NT2/D1 (cell line): ENCODE data around the gene PDGFRA.

ENCODE experiments used
- DNase-seq: peaks from one replicate; pipeline ENCODE4 v3.0.0-alpha.2; 2011; ENCODE audit warnings: low read depth, low spot score
- H3K27me3 ChIP-seq: 2 replicates; pipeline ENCODE4 v1.6.0; 2011; ENCODE audit warnings: mild to moderate bottlenecking; ENCODE audit not compliant: insufficient read length, insufficient read depth
- H3K36me3 ChIP-seq: 2 replicates; pipeline ENCODE4 v1.6.1; 2011; ENCODE audit warnings: mild to moderate bottlenecking, low read length, mixed read lengths; ENCODE audit not compliant: insufficient read depth, insufficient read length
- H3K4me1 ChIP-seq: 2 replicates; pipeline ENCODE4 v1.5.1; 2011; ENCODE audit not compliant: insufficient read depth, insufficient read length
- H3K4me3 ChIP-seq: 2 replicates; pipeline ENCODE4 v1.5.1; 2011; ENCODE audit warnings: low read depth; ENCODE audit not compliant: insufficient read length
- H3K9ac ChIP-seq: 2 replicates; pipeline ENCODE4 v1.6.0; 2011; ENCODE audit warnings: low read depth; ENCODE audit not compliant: insufficient read length
- H3K9me3 ChIP-seq: 2 replicates; pipeline ENCODE4 v1.5.1; 2011; ENCODE audit warnings: mild to moderate bottlenecking, low read length; ENCODE audit not compliant: insufficient read depth
- SUZ12 ChIP-seq: IDR thresholded peaks from 2 replicates; pipeline ENCODE4 v1.6.1; 2011; ENCODE audit not compliant: insufficient read length, insufficient read depth; ENCODE audit errors: extremely low read depth
- YY1 ChIP-seq: IDR thresholded peaks from 2 replicates; pipeline ENCODE4 v1.6.1; 2011; ENCODE audit not compliant: insufficient read length, insufficient read depth
- ZNF274 ChIP-seq: IDR thresholded peaks from 2 replicates; pipeline ENCODE4 v1.6.1; 2011; ENCODE audit warnings: mild to moderate bottlenecking, low read depth, low read length

The PDGFRA gene

GRCh38 chr4:54217642-54218495 is 11.2 kb upstream of the PDGFRA start:
- DNase-seq: peak; percentile 65
- H3K4me1 ChIP-seq: no peaks in the 10 kb centered on the region
- H3K4me3 ChIP-seq: peak overlapping the region; percentile 25
- no peaks in the 10 kb centered on the region for H3K36me3 ChIP-seq
- no peak for TF ChIP-seq ZNF274
- TF ChIP-seq SUZ12: no peak
- no peak for TF ChIP-seq YY1
- H3K27me3 ChIP-seq: peaks cover 26% of the 10 kb centered on the region
- H3K9ac ChIP-seq: peak overlapping the region; percentile 59
- H3K9me3 ChIP-seq: no peaks in the 10 kb centered on the region

GRCh38 chr4:54218736-54219135 is 10.4 kb upstream of the PDGFRA start:
- DNase-seq: no peak
- Histone ChIP-seq H3K4me1 (no peaks in the 10 kb centered on the region), H3K9me3 (no peaks in the 10 kb centered on the region), H3K9ac (no peak overlapping the region), H3K36me3 (no peaks in the 10 kb centered on the region), H3K27me3 (peaks cover 33% of the 10 kb centered on the region), H3K4me3 (no peak overlapping the region)
- TF ChIP-seq SUZ12: no peak
- no peak for TF ChIP-seq YY1
- TF ChIP-seq ZNF274: no peak

DNA sequence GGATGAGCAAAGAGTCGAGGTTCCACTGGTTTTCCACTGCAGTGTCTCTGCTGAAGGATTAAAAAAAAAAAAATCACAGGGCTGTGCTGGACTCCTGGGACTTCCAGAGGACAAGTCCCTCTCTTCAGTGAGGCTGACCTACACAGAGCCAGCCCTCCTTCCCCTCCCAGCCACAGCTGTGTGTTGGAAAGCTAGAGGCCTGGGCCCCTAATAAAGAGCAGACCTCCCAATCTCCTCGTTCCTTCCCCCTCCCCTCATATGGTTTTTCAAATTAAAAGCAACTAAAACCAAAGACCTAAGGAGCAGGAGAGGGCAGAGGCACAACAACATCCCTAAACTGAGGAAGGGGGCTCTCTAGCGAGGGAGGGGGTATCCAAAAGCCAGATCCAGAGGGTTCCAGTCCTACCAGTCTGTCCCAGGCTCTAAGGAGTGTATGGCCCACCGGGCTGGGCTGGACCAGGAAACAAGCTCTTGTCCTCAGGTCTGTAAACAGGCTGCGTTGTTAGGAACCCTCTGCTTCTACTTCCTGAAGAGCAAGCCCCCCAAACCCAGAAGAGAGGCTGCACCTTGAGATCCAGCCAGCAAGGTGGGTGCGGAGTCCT is 4.0 kb upstream of the PDGFRA start:
- H3K27me3 ChIP-seq: peaks cover 82% of the 10 kb centered on the region
- DNase-seq: no peak

GRCh38 chr4:54225598-54226403 is 3.3 kb upstream of the PDGFRA start:
- Histone ChIP-seq H3K9ac (peak overlapping the region; percentile 32), H3K4me3 (peak overlapping the region; percentile 25), H3K9me3 (no peaks in the 10 kb centered on the region), H3K27me3 (peaks cover 89% of the 10 kb centered on the region), H3K4me1 (peaks cover 4% of the 10 kb centered on the region), H3K36me3 (no peaks in the 10 kb centered on the region)
- no peak for TF ChIP-seq ZNF274
- no peak for TF ChIP-seq YY1
- no peak for TF ChIP-seq SUZ12
- DNase-seq: no peak

More for the DNA sequence above, 4.0 kb upstream of the PDGFRA start:
- peaks cover 3% of the 10 kb centered on the region for H3K4me1 ChIP-seq
- H3K9ac ChIP-seq: peak overlapping the region; percentile 17
- TF ChIP-seq SUZ12 (no peak), YY1 (no peak), ZNF274 (no peak)
- no peaks in the 10 kb centered on the region for H3K36me3 ChIP-seq
- H3K9me3 ChIP-seq: no peaks in the 10 kb centered on the region
- no peak overlapping the region for H3K4me3 ChIP-seq

GRCh38 chr4:54226404-54227255 is 2.5 kb upstream of the PDGFRA start:
- Histone ChIP-seq H3K27me3 (peaks cover 95% of the 10 kb centered on the region), H3K4me3 (peak overlapping the region; percentile 25), H3K36me3 (no peaks in the 10 kb centered on the region), H3K9ac (peak overlapping the region; percentile 32), H3K4me1 (peaks cover 6% of the 10 kb centered on the region), H3K9me3 (no peaks in the 10 kb centered on the region)
- DNase-seq: no peak
- TF ChIP-seq SUZ12: peak; percentile 35
- TF ChIP-seq YY1: no peak
- TF ChIP-seq ZNF274: no peak

- no peak overlapping the region for H3K9ac ChIP-seq
- H3K36me3 ChIP-seq: no peaks in the 10 kb centered on the region
- H3K9me3 ChIP-seq: no peaks in the 10 kb centered on the region; the same call in 1 of the 2 replicates
- TF ChIP-seq ZNF274: no peak
- no peak for TF ChIP-seq YY1
- no peak for TF ChIP-seq SUZ12
- no peak for DNase-seq
- peaks cover 6% of the 10 kb centered on the region for H3K4me1 ChIP-seq
- peak overlapping the region; percentile 25 for H3K4me3 ChIP-seq
- peaks cover 96% of the 10 kb centered on the region for H3K27me3 ChIP-seq
Measured at GRCh38 chr4:54227256-54228055, 1.6 kb upstream of the PDGFRA start.
